Activated CD8-positive, alpha-beta memory T cell treated with anti-CD3 and anti-CD28 coated beads for 24 hours (primary cell): ENCODE data around the gene STT3A.

Experiments
- DNase-seq: peaks from one replicate; pipeline ENCODE4 v3.0.0-alpha.2; 2020

Gene STT3A

DNA sequence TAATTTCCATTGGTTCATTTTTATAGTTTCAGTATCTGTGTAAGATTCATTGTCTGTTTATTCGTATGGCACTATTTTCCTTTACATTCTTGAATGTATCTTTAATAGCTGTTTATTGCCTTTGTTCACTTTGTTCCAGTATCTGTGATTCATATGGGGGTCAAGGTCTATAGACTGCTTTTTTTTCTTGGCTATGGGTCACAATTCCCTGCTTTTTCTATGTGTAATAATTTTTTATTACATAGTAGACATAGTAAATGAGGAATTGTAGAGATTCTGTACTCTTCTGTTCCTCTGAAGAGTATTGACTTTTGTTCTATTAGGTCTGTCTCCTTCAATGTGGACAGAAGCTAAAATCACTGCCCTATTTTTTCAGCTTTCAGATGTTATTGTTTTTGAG is 77.5 kb downstream of the STT3A start:
- DNase-seq = no peak

DNA sequence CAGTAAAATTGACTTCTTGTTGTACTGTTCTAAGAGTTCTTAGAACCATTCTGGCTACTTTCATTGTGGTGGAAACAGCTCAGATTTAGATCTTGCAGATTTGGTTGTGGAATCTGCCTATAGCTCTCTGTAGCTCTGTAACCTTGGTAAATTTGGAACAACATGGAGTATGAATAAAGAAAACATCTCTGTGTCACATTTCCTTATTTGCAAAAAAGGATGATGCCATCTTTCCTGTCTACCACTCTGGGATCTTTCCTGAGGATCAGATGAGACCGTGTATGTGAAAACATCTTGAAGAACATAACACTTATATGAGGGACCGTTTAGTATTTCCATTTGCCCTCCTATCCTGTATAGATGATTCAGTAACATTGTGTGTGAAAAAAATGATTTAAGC is 78.9 kb downstream of the STT3A start:
- no peak for DNase-seq
